ENCODE results near the gene KCNJ12. TPM values are rescaled to one million over a fixed set of nuclear protein-coding genes. Genes with fewer than 3 reads are reported as not detected.
A peak's percentile ranks its signal among the peaks of the same experiment; 100 is the strongest.

KCNJ12 gene
- total and polyA plus RNA-seq, 3 donors from 2014 or later, result 2.4 to 5.4 (median 2.8) TPM

- Histone ChIP-seq H3K4me3 (no peak overlapping the region), H3K27me3 (no peaks in the 10 kb centered on the region), H3K36me3 (ENCODE audit: low read depth, missing control alignments) (no peaks in the 10 kb centered on the region), H3K9me3 (no peaks in the 10 kb centered on the region), H3K4me1 (peaks cover 25% of the 10 kb centered on the region), H3K27ac (no peak overlapping the region)
- no peak for TF ChIP-seq POLR2A (IDR thresholded peaks at IDR 0.05)
- TF ChIP-seq CTCF (IDR thresholded peaks at IDR 0.05), result no peak
- 70 to 74% methylated on average over 8 to 17 of the region's 17 CpGs for WGBS, 2 donors
- DNase-seq, result no peak
- intact Hi-C loops (cut with DNase I; ENCODE audit: low total_unique reads), result loop anchor here (10.0 kb wide), 1 partner anchor 71 kb away; no protein-coding TSS in a partner anchor
These were observed 2.3 kb upstream of the KCNJ12 start for GRCh38 chr17:21373696-21374440.

- Histone ChIP-seq H3K4me3 (no peak overlapping the region), H3K9me3 (no peaks in the 10 kb centered on the region), H3K36me3 (ENCODE audit: low read depth, missing control alignments) (no peaks in the 10 kb centered on the region), H3K4me1 (peaks cover 22% of the 10 kb centered on the region), H3K27ac (no peak overlapping the region), H3K27me3 (no peaks in the 10 kb centered on the region)
- 84 to 90% methylated on average over 8 of the region's 8 CpGs for WGBS, 2 donors
- TF ChIP-seq CTCF (IDR thresholded peaks at IDR 0.05) (no peak), POLR2A (IDR thresholded peaks at IDR 0.05) (no peak)
- intact Hi-C loops (cut with DNase I; ENCODE audit: low total_unique reads), result loop anchor here (10.0 kb wide), 1 partner anchor 70 kb away; no protein-coding TSS in a partner anchor
- no peak for DNase-seq
These were observed 1.6 kb upstream of the KCNJ12 start for GRCh38 chr17:21374441-21375161.

GRCh38 chr17:21375162-21375560, 996 bp upstream of the KCNJ12 start:
- H3K27me3 ChIP-seq, result no peaks in the 10 kb centered on the region
- no peak overlapping the region for H3K27ac ChIP-seq
- peaks cover 17% of the 10 kb centered on the region for H3K4me1 ChIP-seq
- no peak for DNase-seq
- no peak for TF ChIP-seq POLR2A (IDR thresholded peaks at IDR 0.05)
- no peak for TF ChIP-seq CTCF (IDR thresholded peaks at IDR 0.05)
- WGBS, 2 donors, result 60% methylated on average over 1 to 7 of the region's 7 CpGs
- no peaks in the 10 kb centered on the region for H3K36me3 ChIP-seq (ENCODE audit: low read depth, missing control alignments)
- no peak overlapping the region for H3K4me3 ChIP-seq
- intact Hi-C loops (cut with DNase I; ENCODE audit: low total_unique reads), result loop anchor here (10.0 kb wide), 1 partner anchor 70 kb away; no protein-coding TSS in a partner anchor
- H3K9me3 ChIP-seq, result no peaks in the 10 kb centered on the region

GRCh38 chr17:21375757-21376080, 438 bp upstream of the KCNJ12 start:
- no peak for DNase-seq
- Histone ChIP-seq H3K36me3 (ENCODE audit: low read depth, missing control alignments) (no peaks in the 10 kb centered on the region), H3K27me3 (no peaks in the 10 kb centered on the region), H3K4me1 (peaks cover 11% of the 10 kb centered on the region), H3K9me3 (no peaks in the 10 kb centered on the region), H3K4me3 (peak overlapping the region in 1 of 2 donors; percentile 60), H3K27ac (no peak overlapping the region)
- no peak for TF ChIP-seq CTCF (IDR thresholded peaks at IDR 0.05)
- TF ChIP-seq POLR2A (IDR thresholded peaks at IDR 0.05), result no peak
- intact Hi-C loops (cut with DNase I; ENCODE audit: low total_unique reads), result loop anchor here (10.0 kb wide), 1 partner anchor 69 kb away; no protein-coding TSS in a partner anchor
- 31 to 35% methylated on average over 11 of the region's 11 CpGs for WGBS, 2 donors
